ENCODE measurements around the gene TCEA2. TPM values are rescaled to one million over a fixed set of nuclear protein-coding genes. Genes with fewer than 3 reads are reported as not detected.
A peak's percentile ranks its signal among the peaks of the same experiment; 100 is the strongest.

TCEA2 gene
- total and polyA plus RNA-seq, 2 of the 13 experiments (the other 11 are each of a cell fraction or from before 2014, with no cell fraction given): 28.1 to 33.7 TPM

GRCh38 chr20:64057628-64058498 is 5.1 kb upstream of the TCEA2 start (continued):
- TF ChIP-seq ZBTB10 (CRISPR knock-in tag; IDR thresholded peaks at IDR 0.05; ENCODE audit: borderline replicate concordance) (0 out of 2 replicates have a peak, but pooled peaks have one; percentile 55), POLR2AphosphoS5 (IDR thresholded peaks at IDR 0.05; ENCODE audit: low read depth, low read length) (no peak), ESRRA (CRISPR knock-in tag; IDR thresholded peaks at IDR 0.05; ENCODE audit: low read depth) (peak; percentile 16; the same call in 1 of the 2 replicates), CEBPG (CRISPR knock-in tag; IDR thresholded peaks at IDR 0.05) (no peak; the same call in 1 of the 2 replicates), ZNF691 (CRISPR knock-in tag; IDR thresholded peaks at IDR 0.05; ENCODE audit: borderline replicate concordance, low read depth) (peak; percentile 72; the same call in 1 of the 2 replicates), ZNF710 (CRISPR knock-in tag; IDR thresholded peaks at IDR 0.05; ENCODE audit: borderline replicate concordance) (peak; percentile 62; the same call in 1 of the 2 replicates), ZNF570 (CRISPR knock-in tag; IDR thresholded peaks at IDR 0.05; ENCODE audit: borderline replicate concordance) (no peak), STAT6 (CRISPR knock-in tag; IDR thresholded peaks at IDR 0.05; ENCODE audit: borderline replicate concordance) (no peak), MLX (CRISPR knock-in tag; IDR thresholded peaks at IDR 0.05) (no peak; the same call in none of the 2 replicates), THAP11 (CRISPR knock-in tag; IDR thresholded peaks at IDR 0.05) (peak; percentile 88), MEF2D (CRISPR knock-in tag; IDR thresholded peaks at IDR 0.05) (no peak; the same call in 1 of the 2 replicates), MBD4 (IDR thresholded peaks at IDR 0.05; ENCODE audit: borderline replicate concordance, low read length) (no peak), RXRA (CRISPR knock-in tag; IDR thresholded peaks at IDR 0.05) (peak; percentile 76), ZNF264 (CRISPR knock-in tag; IDR thresholded peaks at IDR 0.05) (peak; percentile 33; the same call in 1 of the 2 replicates), HOXD1 (CRISPR knock-in tag; IDR thresholded peaks at IDR 0.05) (peak; percentile 81; the same call in 1 of the 2 replicates), ZNF674 (CRISPR knock-in tag; IDR thresholded peaks at IDR 0.05; ENCODE audit: low read depth) (no peak), HNRNPL (IDR thresholded peaks at IDR 0.05; ENCODE audit: low read depth, low read length) (0 out of 2 replicates have a peak, but pooled peaks have one; percentile 59), ZNF766 (CRISPR knock-in tag; IDR thresholded peaks at IDR 0.05; ENCODE audit: borderline replicate concordance) (peak; percentile 30; the same call in 1 of the 2 replicates), ZNF234 (CRISPR knock-in tag; conservative IDR thresholded peaks at IDR 0.05) (0 out of 2 replicates have a peak, but pooled peaks have one; percentile 53), ZNF543 (CRISPR knock-in tag; IDR thresholded peaks at IDR 0.05) (no peak; the same call in 1 of the 2 replicates)
